ENCODE data around the gene MYLK4.

GRCh38 chr6:2697291-2697690, 53.4 kb downstream of the MYLK4 start:
- TF ChIP-seq CTCF (IDR thresholded peaks at IDR 0.05; ENCODE audit: low read depth, low read length, poor library complexity, severe bottlenecking) (no peak), EZH2phosphoT487 (IDR thresholded peaks at IDR 0.05; ENCODE audit: borderline replicate concordance, low read length) (no peak)
